M059J (cell line): ENCODE data around the gene BOC. TPM values are rescaled to one million over a fixed set of nuclear protein-coding genes. Genes with fewer than 3 reads are reported as not detected.

Experiments
- total RNA-seq: library from RNA; depleted of rRNA; stranded (reverse); fragments of >200 nt; shearing (Covaris generic); gene quantifications from 2 replicates; pipeline ENCODE4 v1.2.3, GENCODE V29; 2014; rRNA removed

The BOC gene
- total RNA-seq, 1 experiment from 2014 or later: 12.5 TPM

Other genes with a start within 250 kb of the BOC start
- gene CD200R1, start 236.5 kb upstream of the BOC start, total RNA-seq: 0.12 TPM in 1 of 2 replicates, not detected in the other
- 48.9 and 55.3 TPM in 2 replicates for gene GTPBP8, start 220.6 kb upstream of the BOC start, total RNA-seq
- gene CFAP44, start 229.9 kb downstream of the BOC start, total RNA-seq: 0.37 and 1.5 TPM in 2 replicates